T-helper 2 cell treated with Interferon-gamma antibody and Interleukin-4, amounts not matched to agents 100 ng/mL and 5 ng/mL, for 36 hours (primary cell): ENCODE measurements around the gene HOXD4. TPM values are rescaled to one million over a fixed set of nuclear protein-coding genes. Genes with fewer than 3 reads are reported as not detected.

ENCODE experiments used
- intact Hi-C: fragments of 100-400 bp; cut with micrococcal nuclease; formaldehyde crosslinking; loops from one replicate; pipeline ENCODE4 v1.15.1; 2023
- total RNA-seq: library from RNA; stranded (reverse); gene quantifications from 2 replicates; pipeline ENCODE4 v1.2.3, GENCODE V29; 2022

HOXD4 gene
- total RNA-seq, 1 donor from 2014 or later, result not detected

GRCh38 chr2:176112375-176113302, 38.7 kb upstream of the HOXD4 start:
- intact Hi-C loops, result loop anchor here (5.0 kb wide), 1 partner anchor 35 kb away; no protein-coding TSS in a partner anchor

DNA sequence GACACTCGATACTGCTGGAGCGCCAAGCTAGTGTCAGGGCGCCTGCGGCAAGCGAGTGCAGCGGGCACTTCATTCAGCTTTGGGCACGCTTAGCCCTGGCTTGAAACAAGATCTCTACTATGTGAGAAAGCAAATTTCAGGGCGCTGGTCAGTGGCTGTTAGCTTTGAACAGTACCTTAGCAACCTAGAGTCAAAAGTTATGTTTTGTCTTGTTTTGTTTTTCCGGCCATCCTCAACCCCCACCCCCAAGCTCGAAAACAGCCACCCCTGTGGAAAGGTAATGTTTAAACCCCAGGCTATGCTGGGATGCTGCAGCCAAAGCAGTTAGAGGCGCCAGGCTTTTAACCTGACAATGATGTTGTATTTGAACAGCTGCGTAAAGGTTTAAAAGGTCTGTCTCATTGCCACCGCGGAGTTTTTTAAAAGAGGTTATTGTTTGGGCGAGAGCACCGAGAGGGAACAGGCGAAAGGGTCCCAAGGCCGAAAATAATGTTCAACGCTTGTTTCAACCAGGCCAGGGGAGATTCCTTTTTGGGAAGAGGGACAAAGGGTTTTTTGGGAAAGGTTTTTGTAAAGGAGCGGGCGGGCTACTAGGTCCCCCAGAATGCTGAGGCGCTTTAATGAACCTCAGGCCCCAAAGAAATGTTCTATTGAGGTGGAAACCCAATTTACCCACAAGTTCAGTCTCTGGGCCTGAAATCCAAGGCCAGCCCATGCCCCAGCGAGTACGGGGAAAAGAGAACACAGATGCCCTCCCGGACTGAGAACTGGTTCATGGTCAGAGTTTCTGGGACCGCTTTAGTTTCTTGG, 37.0 kb upstream of the HOXD4 start:
- intact Hi-C loops, result loop anchor here (5.0 kb wide), 1 partner anchor 37 kb away; no protein-coding TSS in a partner anchor

- intact Hi-C loops, result loop anchor here (5.0 kb wide), 1 partner anchor 38 kb away; no protein-coding TSS in a partner anchor
These were observed 36.3 kb upstream of the HOXD4 start for GRCh38 chr2:176114930-176115625.

- intact Hi-C loops, result no loop called here
These were observed 35.2 kb upstream of the HOXD4 start, which contains the start of gene HOXD10 for GRCh38 chr2:176115883-176116813. Gene HOXD10 (plus strand): TSS chr2:176116778. CDS start chr2:176116834, 56 bp downstream.

GRCh38 chr2:176117162-176117822, 34.1 kb upstream of the HOXD4 start:
- intact Hi-C loops, result no loop called here

- intact Hi-C loops, result no loop called here
These were observed 33.5 kb upstream of the HOXD4 start for GRCh38 chr2:176117823-176118371.

GRCh38 chr2:176118601-176119339, 32.6 kb upstream of the HOXD4 start:
- intact Hi-C loops, result no loop called here

DNA sequence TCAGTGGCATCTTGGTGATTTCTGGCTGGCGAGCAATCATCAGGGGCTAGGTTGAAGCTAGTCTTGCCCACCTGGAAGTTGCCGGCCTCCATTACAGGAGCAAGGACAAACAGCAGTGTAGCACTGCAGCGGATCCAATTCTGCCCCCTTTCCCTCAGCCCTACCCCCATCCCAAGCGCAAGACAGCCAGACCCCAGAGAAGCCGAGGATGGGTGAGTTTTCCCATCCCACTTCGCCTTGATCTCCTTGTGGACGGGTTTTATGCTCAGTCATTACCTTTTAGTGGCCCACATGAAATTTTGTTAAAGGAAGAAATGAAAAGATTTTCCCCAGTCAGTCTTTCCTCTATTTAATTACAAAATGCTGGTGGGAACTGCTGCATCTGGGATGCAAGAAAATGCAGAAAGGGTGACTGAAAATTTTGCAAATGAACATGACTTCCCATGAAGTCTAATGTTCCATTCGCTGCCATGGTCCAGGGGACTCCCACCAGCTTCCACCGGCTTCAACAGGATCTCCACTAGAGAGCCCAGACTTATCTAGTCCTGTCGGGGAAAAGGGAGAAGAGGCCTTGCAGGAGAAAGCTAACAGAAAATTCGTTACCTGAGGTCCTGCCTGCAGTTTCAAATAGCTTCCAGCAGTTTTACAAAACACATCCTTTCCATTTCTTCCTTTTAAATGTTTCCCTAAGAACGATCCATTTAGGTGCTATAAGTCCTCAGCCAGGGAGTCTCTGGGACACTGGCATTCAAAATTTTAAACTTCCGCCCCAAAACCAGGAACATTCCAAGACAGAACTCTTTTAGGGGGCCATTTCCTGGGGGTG, 30.8 kb upstream of the HOXD4 start:
- intact Hi-C loops, result no loop called here

DNA sequence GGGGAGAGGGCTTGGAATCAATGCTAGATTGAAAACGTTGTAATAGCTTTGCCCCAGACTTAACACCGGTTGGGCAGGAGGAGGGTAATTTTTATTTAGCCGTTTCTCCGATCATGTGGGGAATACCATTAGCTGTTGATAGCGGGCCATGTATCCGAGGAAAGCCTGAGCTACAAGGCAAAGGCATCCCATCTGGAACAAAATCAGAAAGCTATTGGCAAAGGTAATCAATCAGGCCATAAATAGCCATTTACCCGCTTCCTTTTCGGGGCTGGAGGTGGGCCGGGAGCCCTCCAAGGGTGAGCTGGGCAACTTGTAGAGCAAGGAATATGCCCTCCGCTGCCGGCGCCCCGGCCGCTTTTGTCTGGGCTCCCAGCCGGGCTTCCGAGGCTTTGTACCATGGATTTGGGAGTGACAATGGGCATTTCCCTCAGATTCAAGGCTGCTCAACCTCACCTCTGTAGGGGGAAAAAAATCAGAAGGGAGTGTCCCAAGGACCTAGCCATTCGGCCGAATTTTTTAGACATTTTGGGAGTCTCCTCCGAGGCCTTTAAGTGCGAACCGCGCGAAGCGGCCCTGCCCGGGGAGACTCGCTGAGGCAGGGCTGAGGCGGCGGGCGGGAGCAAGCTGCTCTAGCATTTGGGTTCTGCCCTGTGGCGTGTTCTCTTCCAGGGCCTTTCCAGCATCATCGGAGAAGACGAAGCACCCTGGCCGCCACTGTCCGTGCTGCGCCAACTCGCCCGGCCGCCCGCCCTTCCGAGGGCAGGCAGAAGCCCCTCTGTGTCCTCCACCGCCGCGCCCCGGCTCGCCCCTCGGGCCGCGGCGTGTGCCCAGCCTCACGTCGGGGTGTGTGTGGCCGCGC, 29.9 kb upstream of the HOXD4 start:
- intact Hi-C loops, result loop anchor here (2.0 kb wide), 1 partner anchor 39 kb away; no protein-coding TSS in a partner anchor

GRCh38 chr2:176122052-176122682, 29.2 kb upstream of the HOXD4 start:
- intact Hi-C loops, result loop anchor here (2.0 kb wide), 1 partner anchor 39 kb away; no protein-coding TSS in a partner anchor

DNA sequence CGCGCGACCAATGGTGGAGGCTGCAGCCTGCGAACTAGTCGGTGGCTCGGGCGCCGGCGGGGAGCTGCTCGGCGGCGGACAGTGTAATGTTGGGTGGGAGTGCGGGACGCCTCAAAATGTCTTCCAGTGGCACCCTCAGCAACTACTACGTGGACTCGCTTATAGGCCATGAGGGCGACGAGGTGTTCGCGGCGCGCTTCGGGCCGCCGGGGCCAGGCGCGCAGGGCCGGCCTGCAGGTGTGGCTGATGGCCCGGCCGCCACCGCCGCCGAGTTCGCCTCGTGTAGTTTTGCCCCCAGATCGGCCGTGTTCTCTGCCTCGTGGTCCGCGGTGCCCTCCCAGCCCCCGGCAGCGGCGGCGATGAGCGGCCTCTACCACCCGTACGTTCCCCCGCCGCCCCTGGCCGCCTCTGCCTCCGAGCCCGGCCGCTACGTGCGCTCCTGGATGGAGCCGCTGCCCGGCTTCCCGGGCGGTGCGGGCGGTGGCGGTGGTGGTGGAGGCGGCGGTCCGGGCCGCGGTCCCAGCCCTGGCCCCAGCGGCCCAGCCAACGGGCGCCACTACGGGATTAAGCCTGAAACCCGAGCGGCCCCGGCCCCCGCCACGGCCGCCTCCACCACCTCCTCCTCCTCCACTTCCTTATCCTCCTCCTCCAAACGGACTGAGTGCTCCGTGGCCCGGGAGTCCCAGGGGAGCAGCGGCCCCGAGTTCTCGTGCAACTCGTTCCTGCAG, 28.5 kb upstream of the HOXD4 start, which contains the start of gene HOXD9:
Gene HOXD9, plus strand, starts transcription at position 37 of the 728 bp plus-strand sequence. Its CDS starts 50 bp downstream, at position 87.
- intact Hi-C loops, result loop anchor here (2.0 kb wide), 1 partner anchor 38 kb away; no protein-coding TSS in a partner anchor

GRCh38 chr2:176123411-176124109, 27.8 kb upstream of the HOXD4 start:
- intact Hi-C loops, result loop anchor here (2.0 kb wide), 1 partner anchor 37 kb away; no protein-coding TSS in a partner anchor

DNA sequence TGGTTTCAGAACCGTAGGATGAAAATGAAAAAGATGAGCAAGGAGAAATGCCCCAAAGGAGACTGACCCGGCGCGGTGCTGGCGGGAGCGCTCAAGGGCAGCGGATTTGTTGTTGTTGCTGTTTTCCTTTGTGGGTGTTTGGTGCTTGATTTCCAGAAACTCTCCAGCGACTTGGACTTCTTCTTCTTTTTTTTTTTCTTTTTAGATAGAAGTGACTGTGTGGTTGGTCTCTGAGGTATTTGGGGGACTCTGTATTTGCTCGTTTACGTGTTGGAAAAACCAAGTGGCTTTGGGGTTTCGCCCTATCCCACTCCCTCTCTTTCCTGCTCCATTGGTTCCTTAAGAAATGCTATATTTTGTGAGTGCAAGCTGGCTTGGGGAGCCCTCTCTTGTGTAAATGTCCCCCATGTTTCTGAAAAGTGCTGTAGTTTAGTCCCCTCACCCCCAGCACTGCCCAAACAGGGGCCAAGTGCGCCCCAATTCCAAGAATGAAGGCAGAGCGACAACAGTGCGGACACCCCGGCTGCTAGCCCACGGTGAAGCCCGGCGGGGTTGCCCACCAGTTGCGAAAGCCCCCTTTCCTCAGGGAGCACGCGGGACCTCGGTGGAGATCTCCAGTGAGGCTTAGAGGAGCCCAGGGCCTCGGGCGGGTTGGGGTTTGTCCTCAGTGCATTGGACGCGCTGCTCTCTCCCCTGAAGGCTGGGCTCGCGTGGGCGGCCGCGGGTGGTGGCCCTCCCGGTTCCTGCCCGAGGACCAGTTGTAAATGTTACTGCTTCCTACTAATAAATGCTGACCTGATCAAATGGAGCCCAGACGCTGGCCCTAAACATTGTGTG, 27.0 kb upstream of the HOXD4 start:
- intact Hi-C loops, result no loop called here
